ENCODE results near the gene TIGD1.

TIGD1 gene

DNA sequence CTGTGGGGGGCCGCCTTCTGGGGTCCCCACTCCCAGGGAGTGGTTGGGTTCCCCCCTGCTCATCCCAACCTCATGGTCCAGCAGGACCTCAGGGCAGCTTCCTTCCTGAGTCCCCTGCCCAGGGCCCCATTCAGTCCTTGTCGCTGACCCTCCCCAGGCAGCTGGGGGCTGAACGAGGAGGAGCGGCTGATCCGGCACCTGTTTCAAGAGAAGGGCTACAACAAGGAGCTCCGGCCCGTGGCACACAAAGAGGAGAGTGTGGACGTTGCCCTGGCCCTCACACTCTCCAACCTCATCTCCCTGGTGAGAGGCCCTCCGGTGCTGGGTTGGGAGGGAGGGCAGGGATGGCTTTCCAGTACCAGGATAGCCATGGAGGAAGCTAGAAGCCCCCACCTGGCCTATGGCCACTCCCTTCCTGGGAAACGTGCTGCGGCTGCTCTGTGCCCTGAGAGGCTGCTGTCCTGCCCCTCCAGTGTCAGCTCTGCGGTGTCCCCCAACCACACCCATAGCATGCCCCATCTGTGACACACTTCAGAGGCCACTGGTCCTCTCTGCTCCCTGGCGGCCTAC is 23.9 kb downstream of the TIGD1 start:
- Histone ChIP-seq H3K36me3 (ENCODE audit: insufficient read depth, low read depth, low read length) (no peaks in the 10 kb centered on the region), H3K27ac (ENCODE audit: low read length) (no peak overlapping the region), H3K4me1 (ENCODE audit: insufficient read depth, low read length) (no peaks in the 10 kb centered on the region), H3K4me3 (ENCODE audit: low read length) (no peak overlapping the region), H3K9ac (ENCODE audit: low read depth, low read length) (no peak overlapping the region), H3K9me3 (ENCODE audit: insufficient read depth, low read depth, low read length) (no peaks in the 10 kb centered on the region), H3K27me3 (ENCODE audit: insufficient read depth, low read length) (peaks cover 54% of the 10 kb centered on the region)

- peaks cover 60% of the 10 kb centered on the region for H3K27me3 ChIP-seq (ENCODE audit: insufficient read depth, low read length)
- no peak within 1 kb of the TSS for H3K4me3 ChIP-seq (ENCODE audit: low read length)
- H3K9me3 ChIP-seq (ENCODE audit: insufficient read depth, low read depth, low read length), result no peaks in the 10 kb centered on the region
- H3K4me1 ChIP-seq (ENCODE audit: insufficient read depth, low read length), result no peaks in the 10 kb centered on the region
- no peak within 1 kb of the TSS for H3K9ac ChIP-seq (ENCODE audit: low read depth, low read length)
- no peak within 1 kb of the TSS for H3K27ac ChIP-seq (ENCODE audit: low read length)
- no peaks in the 10 kb centered on the region for H3K36me3 ChIP-seq (ENCODE audit: insufficient read depth, low read depth, low read length)
Measured at GRCh38 chr2:232525791-232526371, 24.5 kb downstream of the TIGD1 start, which contains the start of gene CHRND. Gene CHRND (plus strand): TSS chr2:232526160. CDS start chr2:232526216, 56 bp downstream.

DNA sequence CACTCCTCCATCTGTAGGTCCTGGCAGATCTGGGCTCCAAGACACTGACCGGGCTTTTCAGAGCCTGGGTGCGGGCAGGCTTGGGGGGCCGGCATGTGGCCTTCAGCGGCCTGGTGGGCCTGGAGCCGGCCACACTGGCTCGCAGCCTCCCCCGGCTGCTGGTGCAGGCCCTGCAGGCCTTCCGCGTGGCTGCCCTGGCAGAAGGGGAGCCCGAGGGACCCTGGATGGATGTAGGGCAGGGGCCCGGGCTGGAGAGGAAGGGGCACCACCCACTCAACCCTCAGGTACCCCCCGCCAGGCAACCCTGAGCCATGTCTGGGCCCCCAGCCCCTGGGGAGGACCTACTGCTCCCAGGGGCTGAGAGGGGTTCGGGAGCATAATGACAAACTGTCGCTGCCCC is 25.2 kb downstream of the TIGD1 start:
- Histone ChIP-seq H3K9me3 (ENCODE audit: insufficient read depth, low read depth, low read length) (no peaks in the 10 kb centered on the region), H3K36me3 (ENCODE audit: insufficient read depth, low read depth, low read length) (no peaks in the 10 kb centered on the region), H3K27me3 (ENCODE audit: insufficient read depth, low read length) (peaks cover 66% of the 10 kb centered on the region), H3K4me3 (ENCODE audit: low read length) (no peak overlapping the region), H3K9ac (ENCODE audit: low read depth, low read length) (no peak overlapping the region), H3K4me1 (ENCODE audit: insufficient read depth, low read length) (no peaks in the 10 kb centered on the region), H3K27ac (ENCODE audit: low read length) (no peak overlapping the region)

DNA sequence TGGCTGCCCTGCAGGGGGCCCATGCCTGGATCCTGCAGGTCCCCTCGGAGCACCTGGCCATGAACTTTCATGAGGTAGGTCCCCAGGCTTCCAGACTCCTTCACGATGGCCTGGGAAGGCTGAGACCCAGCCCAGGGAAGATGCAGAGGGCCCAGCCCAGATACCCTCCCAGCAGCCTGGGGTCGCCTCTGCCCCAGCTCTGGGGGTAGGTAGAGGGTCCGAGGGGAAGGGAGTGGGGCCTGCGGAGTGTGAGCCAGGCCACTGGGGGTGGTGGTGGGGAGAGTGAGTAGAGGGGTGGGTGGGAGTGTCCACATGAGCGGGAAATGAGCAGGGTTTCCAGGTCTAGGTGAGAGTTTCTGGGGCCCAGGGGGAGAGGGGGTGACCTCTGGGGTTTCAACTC is 25.6 kb downstream of the TIGD1 start:
- Histone ChIP-seq H3K9ac (ENCODE audit: low read depth, low read length) (no peak overlapping the region), H3K4me3 (ENCODE audit: low read length) (no peak overlapping the region), H3K27me3 (ENCODE audit: insufficient read depth, low read length) (peaks cover 69% of the 10 kb centered on the region), H3K9me3 (ENCODE audit: insufficient read depth, low read depth, low read length) (no peaks in the 10 kb centered on the region), H3K36me3 (ENCODE audit: insufficient read depth, low read depth, low read length) (no peaks in the 10 kb centered on the region), H3K4me1 (ENCODE audit: insufficient read depth, low read length) (no peaks in the 10 kb centered on the region), H3K27ac (ENCODE audit: low read length) (no peak overlapping the region)

DNA sequence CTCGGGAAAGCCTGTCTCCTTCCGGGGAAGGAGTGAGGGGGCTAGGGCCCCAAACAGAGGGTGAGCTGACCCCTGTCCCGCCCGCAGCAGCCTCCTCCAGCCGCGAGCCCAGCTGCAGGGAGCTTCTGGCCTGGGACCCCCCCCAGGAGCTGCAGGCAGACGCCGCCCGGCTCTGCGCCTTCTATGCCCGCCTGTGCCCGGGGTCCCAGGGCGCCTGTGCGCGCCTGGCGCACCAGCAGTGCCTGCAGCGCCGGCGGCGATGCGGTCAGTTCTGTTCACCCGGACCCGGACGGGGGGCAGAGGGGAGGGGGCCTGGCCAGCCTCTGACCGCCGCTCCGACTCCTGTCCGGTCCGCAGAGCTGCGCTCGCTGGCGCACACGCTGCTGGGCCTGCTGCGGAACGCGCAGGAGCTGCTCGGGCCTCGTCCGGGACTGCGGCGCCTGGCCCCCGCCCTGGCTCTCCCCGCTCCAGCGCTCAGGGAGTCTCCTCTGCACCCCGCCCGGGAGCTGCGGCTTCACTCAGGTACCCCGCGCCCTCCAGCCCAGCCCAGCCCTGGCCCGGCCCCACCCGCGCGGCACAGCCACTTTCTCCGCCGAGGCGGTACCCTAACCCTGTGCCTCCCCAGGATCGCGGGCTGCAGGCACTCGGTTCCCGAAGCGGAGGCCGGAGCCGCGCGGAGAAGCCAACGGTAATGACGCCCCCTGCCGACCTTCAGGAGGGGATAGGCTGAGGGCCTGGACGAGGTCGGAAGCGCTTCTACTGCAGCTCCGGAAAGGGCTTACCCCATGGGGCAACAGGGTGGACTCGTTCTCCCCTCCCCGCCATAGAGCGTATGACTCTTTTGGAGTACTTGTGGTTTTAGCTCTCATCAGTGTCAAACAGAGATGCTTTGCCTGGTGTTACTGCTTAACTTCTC is 26.4 kb downstream of the TIGD1 start:
- peaks cover 76% of the 10 kb centered on the region for H3K27me3 ChIP-seq (ENCODE audit: insufficient read depth, low read length)
- no peaks in the 10 kb centered on the region for H3K9me3 ChIP-seq (ENCODE audit: insufficient read depth, low read depth, low read length)
- peak overlapping the region; percentile 60 for H3K4me3 ChIP-seq (ENCODE audit: low read length)
- H3K4me1 ChIP-seq (ENCODE audit: insufficient read depth, low read length), result no peaks in the 10 kb centered on the region
- H3K9ac ChIP-seq (ENCODE audit: low read depth, low read length), result no peak overlapping the region
- no peaks in the 10 kb centered on the region for H3K36me3 ChIP-seq (ENCODE audit: insufficient read depth, low read depth, low read length)
- no peak overlapping the region for H3K27ac ChIP-seq (ENCODE audit: low read length)

GRCh38 chr2:232523402-232523681 is 27.0 kb downstream of the TIGD1 start:
- no peaks in the 10 kb centered on the region for H3K36me3 ChIP-seq (ENCODE audit: insufficient read depth, low read depth, low read length)
- peak overlapping the region; percentile 60 for H3K4me3 ChIP-seq (ENCODE audit: low read length)
- no peaks in the 10 kb centered on the region for H3K9me3 ChIP-seq (ENCODE audit: insufficient read depth, low read depth, low read length)
- no peak overlapping the region for H3K9ac ChIP-seq (ENCODE audit: low read depth, low read length)
- H3K27ac ChIP-seq (ENCODE audit: low read length), result no peak overlapping the region
- H3K4me1 ChIP-seq (ENCODE audit: insufficient read depth, low read length), result no peaks in the 10 kb centered on the region
- peaks cover 75% of the 10 kb centered on the region for H3K27me3 ChIP-seq (ENCODE audit: insufficient read depth, low read length)

DNA sequence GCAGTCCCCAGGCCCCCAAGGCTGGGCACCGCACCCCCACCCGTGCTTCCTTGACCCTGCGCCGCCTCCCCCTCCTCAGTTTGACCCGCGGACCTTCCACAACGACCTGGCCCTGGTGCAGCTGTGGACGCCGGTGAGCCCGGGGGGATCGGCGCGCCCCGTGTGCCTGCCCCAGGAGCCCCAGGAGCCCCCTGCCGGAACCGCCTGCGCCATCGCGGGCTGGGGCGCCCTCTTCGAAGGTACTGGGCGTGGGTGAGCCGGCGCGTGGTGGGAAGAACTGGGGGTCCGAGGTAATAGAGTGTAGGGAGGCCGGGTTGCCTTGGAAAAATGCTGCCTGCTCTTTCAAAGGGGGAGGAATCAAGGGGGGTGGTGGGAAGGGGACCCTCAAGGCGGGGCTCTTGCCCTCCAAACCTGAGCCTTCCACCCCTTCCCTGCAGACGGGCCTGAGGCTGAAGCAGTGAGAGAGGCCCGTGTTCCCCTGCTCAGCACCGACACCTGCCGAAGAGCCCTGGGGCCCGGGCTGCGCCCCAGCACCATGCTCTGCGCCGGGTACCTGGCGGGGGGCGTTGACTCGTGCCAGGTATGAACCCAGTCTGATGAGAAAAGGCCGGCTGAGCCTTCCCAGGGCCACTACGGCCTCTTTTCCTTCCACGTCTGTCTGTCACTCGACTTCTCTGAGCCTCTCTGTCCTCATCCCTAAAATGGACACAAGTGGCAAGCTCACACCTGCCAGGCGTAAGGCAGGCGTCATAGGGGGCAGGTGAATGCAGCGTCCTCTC is 27.5 kb downstream of the TIGD1 start:
- H3K27ac ChIP-seq (ENCODE audit: low read length), result no peak overlapping the region
- no peak overlapping the region; the same call in 1 of the 2 replicates for H3K4me3 ChIP-seq (ENCODE audit: low read length)
- no peaks in the 10 kb centered on the region for H3K36me3 ChIP-seq (ENCODE audit: insufficient read depth, low read depth, low read length)
- H3K9ac ChIP-seq (ENCODE audit: low read depth, low read length), result no peak overlapping the region
- H3K4me1 ChIP-seq (ENCODE audit: insufficient read depth, low read length), result no peaks in the 10 kb centered on the region
- H3K27me3 ChIP-seq (ENCODE audit: insufficient read depth, low read length), result peaks cover 70% of the 10 kb centered on the region
- H3K9me3 ChIP-seq (ENCODE audit: insufficient read depth, low read depth, low read length), result no peaks in the 10 kb centered on the region

DNA sequence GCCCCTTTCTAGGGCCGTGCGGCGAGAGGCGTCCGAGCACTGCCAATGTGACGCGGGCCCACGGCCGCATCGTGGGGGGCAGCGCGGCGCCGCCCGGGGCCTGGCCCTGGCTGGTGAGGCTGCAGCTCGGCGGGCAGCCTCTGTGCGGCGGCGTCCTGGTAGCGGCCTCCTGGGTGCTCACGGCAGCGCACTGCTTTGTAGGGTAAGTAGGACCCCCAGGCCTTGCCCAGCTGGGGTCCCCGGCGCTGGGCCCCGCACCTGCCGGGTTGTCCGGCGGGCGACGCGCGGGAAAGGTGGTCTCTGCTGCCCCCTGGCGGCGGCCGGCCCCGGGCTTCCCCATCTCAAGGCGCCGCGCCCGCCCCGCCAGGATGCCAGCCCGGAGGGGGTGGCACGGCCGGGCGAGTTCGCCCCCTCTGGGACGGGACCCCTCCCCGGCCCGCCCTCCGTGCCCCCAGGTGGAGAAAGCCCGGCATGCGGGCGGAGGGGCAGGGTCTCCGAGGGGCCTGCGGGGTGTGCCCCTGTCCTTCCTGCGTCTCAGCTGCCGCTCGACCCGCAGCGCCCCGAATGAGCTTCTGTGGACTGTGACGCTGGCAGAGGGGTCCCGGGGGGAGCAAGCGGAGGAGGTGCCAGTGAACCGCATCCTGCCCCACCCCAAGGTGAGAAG is 28.3 kb downstream of the TIGD1 start:
- Histone ChIP-seq H3K36me3 (ENCODE audit: insufficient read depth, low read depth, low read length) (no peaks in the 10 kb centered on the region), H3K27ac (ENCODE audit: low read length) (no peak overlapping the region), H3K9ac (ENCODE audit: low read depth, low read length) (no peak overlapping the region), H3K4me3 (ENCODE audit: low read length) (no peak overlapping the region; the same call in 1 of the 2 replicates), H3K9me3 (ENCODE audit: insufficient read depth, low read depth, low read length) (no peaks in the 10 kb centered on the region), H3K27me3 (ENCODE audit: insufficient read depth, low read length) (peaks cover 67% of the 10 kb centered on the region), H3K4me1 (ENCODE audit: insufficient read depth, low read length) (no peaks in the 10 kb centered on the region)

DNA sequence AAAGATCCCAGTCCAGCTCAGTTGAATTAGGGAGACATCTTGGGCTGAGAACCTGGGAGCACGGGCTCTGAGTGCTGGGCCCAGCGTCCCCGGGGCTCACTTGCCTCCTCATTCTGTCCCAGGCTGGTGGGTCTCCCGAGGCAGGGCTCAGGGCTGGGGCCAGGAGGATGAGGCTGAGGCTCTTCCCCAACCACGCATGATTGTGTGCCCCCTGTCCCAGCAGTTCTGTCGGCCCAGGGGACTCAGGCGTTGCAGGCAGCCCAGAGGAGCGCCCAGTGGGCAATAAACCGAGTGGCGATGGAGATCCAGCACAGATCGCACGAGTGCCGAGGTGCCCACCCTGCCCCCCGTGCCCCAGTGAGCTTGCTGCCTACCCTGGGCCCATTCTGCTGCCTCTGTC is 29.3 kb downstream of the TIGD1 start:
- H3K9ac ChIP-seq (ENCODE audit: low read depth, low read length), result no peak overlapping the region
- H3K36me3 ChIP-seq (ENCODE audit: insufficient read depth, low read depth, low read length), result no peaks in the 10 kb centered on the region
- H3K27ac ChIP-seq (ENCODE audit: low read length), result no peak overlapping the region
- H3K9me3 ChIP-seq (ENCODE audit: insufficient read depth, low read depth, low read length), result no peaks in the 10 kb centered on the region
- no peak overlapping the region for H3K4me3 ChIP-seq (ENCODE audit: low read length)
- H3K4me1 ChIP-seq (ENCODE audit: insufficient read depth, low read length), result no peaks in the 10 kb centered on the region
- peaks cover 76% of the 10 kb centered on the region for H3K27me3 ChIP-seq (ENCODE audit: insufficient read depth, low read length)

- peaks cover 76% of the 10 kb centered on the region for H3K27me3 ChIP-seq (ENCODE audit: insufficient read depth, low read length)
- H3K36me3 ChIP-seq (ENCODE audit: insufficient read depth, low read depth, low read length), result no peaks in the 10 kb centered on the region
- H3K9me3 ChIP-seq (ENCODE audit: insufficient read depth, low read depth, low read length), result no peaks in the 10 kb centered on the region
- no peaks in the 10 kb centered on the region for H3K4me1 ChIP-seq (ENCODE audit: insufficient read depth, low read length)
- H3K4me3 ChIP-seq (ENCODE audit: low read length), result no peak overlapping the region
- H3K9ac ChIP-seq (ENCODE audit: low read depth, low read length), result no peak overlapping the region
- no peak overlapping the region for H3K27ac ChIP-seq (ENCODE audit: low read length)
Measured at GRCh38 chr2:232520489-232520888, 29.9 kb downstream of the TIGD1 start.

Data from iPS-20b (cell line).